ENCODE measurements around the gene LRGUK. TPM values are rescaled to one million over a fixed set of nuclear protein-coding genes. Genes with fewer than 3 reads are reported as not detected.

The LRGUK gene
- polyA plus RNA-seq, 2 donors: 0.09 to 0.14 TPM

DNA sequence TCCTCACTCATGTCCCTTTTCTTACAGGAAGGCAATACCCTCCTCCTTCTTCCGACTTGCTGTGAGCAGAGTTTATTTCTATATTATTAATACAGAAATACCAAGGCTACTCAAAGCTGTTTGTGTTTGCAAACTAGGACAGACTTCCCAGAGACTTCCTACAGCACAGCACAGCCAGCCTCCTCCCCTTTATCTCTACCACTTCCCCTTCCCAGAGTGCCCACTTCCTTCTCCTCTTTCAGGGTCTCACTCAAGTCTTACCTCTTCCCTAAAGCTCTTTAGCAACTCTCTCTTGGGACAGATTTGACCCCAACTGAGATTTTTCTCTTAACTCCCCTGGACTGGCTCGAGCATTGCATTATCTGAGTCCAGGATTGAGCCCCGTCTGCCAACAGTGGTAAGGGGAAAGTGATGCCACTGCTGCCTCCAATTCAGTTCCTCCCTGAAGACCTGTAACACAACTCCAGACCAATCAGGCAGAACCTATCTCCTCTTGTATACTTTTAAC is 5.5 kb upstream of the LRGUK start:
- H3K27me3 ChIP-seq (ENCODE audit: control insufficient read depth in 1 of 2, insufficient read depth in 2 of 2, low read length in 2 of 2): no peaks in the 10 kb centered on the region
- no peak overlapping the region for H3K27ac ChIP-seq (ENCODE audit: low read depth in 2 of 2, low read length in 1 of 2)
- no peaks in the 10 kb centered on the region for H3K36me3 ChIP-seq (ENCODE audit: control insufficient read depth in 2 of 2, insufficient read depth in 2 of 2, low read length in 1 of 2)
- no peaks in the 10 kb centered on the region for H3K4me1 ChIP-seq (ENCODE audit: control insufficient read depth in 2 of 2, insufficient read depth in 2 of 2, low read length in 1 of 2)
- no peaks in the 10 kb centered on the region for H3K9me3 ChIP-seq (ENCODE audit: control insufficient read depth in 2 of 2, insufficient read depth in 1 of 2, low read depth in 1 of 2, low read length in 1 of 2)
- no peak overlapping the region for H3K4me3 ChIP-seq (ENCODE audit: low read depth in 1 of 2, low read length in 2 of 2)
- WGBS, 2 donors: 70 to 71% methylated on average over 3 of the region's 3 CpGs

GRCh38 chr7:134122980-134123379 is 4.2 kb upstream of the LRGUK start:
- H3K9me3 ChIP-seq (ENCODE audit: control insufficient read depth in 2 of 2, insufficient read depth in 1 of 2, low read depth in 1 of 2, low read length in 1 of 2): no peaks in the 10 kb centered on the region
- no peaks in the 10 kb centered on the region for H3K27me3 ChIP-seq (ENCODE audit: control insufficient read depth in 1 of 2, insufficient read depth in 2 of 2, low read length in 2 of 2)
- 71 to 72% methylated on average over 2 of the region's 2 CpGs for WGBS, 2 donors

DNA sequence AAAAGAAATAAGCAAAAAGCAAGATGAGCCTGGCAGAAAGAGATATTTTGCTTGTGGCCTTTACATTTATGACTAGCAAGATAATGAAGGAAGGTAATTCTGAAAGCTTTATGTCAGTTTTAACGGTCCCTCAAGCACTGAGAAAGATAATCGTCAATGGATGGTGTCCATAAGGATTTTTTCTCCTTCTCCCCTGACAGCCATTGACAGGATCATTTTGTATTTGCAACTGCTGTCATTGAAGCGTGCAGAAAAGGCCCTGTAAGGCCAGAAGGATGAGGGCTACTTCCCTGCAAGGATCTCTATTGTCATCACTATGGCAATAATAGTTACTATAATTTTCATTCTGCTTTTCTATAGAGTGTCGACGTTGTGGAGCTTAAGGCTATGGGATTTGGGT is 994 bp upstream of the LRGUK start:
- H3K4me3 ChIP-seq (ENCODE audit: low read depth in 1 of 2, low read length in 2 of 2): no peak overlapping the region
- H3K27ac ChIP-seq (ENCODE audit: low read depth in 2 of 2, low read length in 1 of 2): no peak overlapping the region
- H3K27me3 ChIP-seq (ENCODE audit: control insufficient read depth in 1 of 2, insufficient read depth in 2 of 2, low read length in 2 of 2): no peaks in the 10 kb centered on the region
- H3K4me1 ChIP-seq (ENCODE audit: control insufficient read depth in 2 of 2, insufficient read depth in 2 of 2, low read length in 1 of 2): no peaks in the 10 kb centered on the region
- no peaks in the 10 kb centered on the region for H3K9me3 ChIP-seq (ENCODE audit: control insufficient read depth in 2 of 2, insufficient read depth in 1 of 2, low read depth in 1 of 2, low read length in 1 of 2)
- 77 to 84% methylated on average over 5 of the region's 5 CpGs for WGBS, 2 donors
- no peaks in the 10 kb centered on the region for H3K36me3 ChIP-seq (ENCODE audit: control insufficient read depth in 2 of 2, insufficient read depth in 2 of 2, low read length in 1 of 2)

More at GRCh38 chr7:134122980-134123379, 4.2 kb upstream of the LRGUK start:
- Histone ChIP-seq H3K4me3 (ENCODE audit: low read depth in 1 of 2, low read length in 2 of 2) (no peak overlapping the region), H3K36me3 (ENCODE audit: control insufficient read depth in 2 of 2, insufficient read depth in 2 of 2, low read length in 1 of 2) (no peaks in the 10 kb centered on the region), H3K27ac (ENCODE audit: low read depth in 2 of 2, low read length in 1 of 2) (no peak overlapping the region), H3K4me1 (ENCODE audit: control insufficient read depth in 2 of 2, insufficient read depth in 2 of 2, low read length in 1 of 2) (no peaks in the 10 kb centered on the region)

GRCh38 chr7:134126596-134126965 is 559 bp upstream of the LRGUK start:
- Histone ChIP-seq H3K27ac (ENCODE audit: low read depth in 2 of 2, low read length in 1 of 2) (no peak overlapping the region), H3K4me1 (ENCODE audit: control insufficient read depth in 2 of 2, insufficient read depth in 2 of 2, low read length in 1 of 2) (no peaks in the 10 kb centered on the region), H3K4me3 (ENCODE audit: low read depth in 1 of 2, low read length in 2 of 2) (peak overlapping the region; percentile 60 to 64), H3K27me3 (ENCODE audit: control insufficient read depth in 1 of 2, insufficient read depth in 2 of 2, low read length in 2 of 2) (no peaks in the 10 kb centered on the region), H3K36me3 (ENCODE audit: control insufficient read depth in 2 of 2, insufficient read depth in 2 of 2, low read length in 1 of 2) (no peaks in the 10 kb centered on the region), H3K9me3 (ENCODE audit: control insufficient read depth in 2 of 2, insufficient read depth in 1 of 2, low read depth in 1 of 2, low read length in 1 of 2) (no peaks in the 10 kb centered on the region)
- 23% methylated on average over 6 of the region's 6 CpGs for WGBS, 2 donors

DNA sequence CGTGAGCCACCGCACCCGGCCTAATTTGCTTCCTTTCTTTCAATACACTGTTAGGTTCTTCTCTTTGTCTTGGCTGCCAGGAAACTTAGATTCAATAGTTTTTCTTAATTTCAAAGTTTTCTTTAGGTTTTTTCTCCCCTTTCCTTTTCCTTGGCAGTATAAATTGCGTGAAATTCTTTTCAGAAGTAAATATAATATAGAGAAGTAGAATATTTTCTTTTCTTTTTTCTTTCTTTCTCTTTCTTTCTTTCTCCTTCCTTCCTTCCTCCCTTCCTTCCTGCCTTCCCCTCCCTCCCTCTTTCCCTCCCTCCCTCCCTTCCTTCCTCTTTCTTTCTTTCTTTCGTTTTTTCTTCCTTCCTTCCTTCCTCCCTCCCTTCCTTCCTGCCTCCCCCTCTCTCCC is 1.7 kb downstream of the LRGUK start:
- WGBS, 2 donors: 79 to 82% methylated on average over 5 of the region's 5 CpGs

DNA sequence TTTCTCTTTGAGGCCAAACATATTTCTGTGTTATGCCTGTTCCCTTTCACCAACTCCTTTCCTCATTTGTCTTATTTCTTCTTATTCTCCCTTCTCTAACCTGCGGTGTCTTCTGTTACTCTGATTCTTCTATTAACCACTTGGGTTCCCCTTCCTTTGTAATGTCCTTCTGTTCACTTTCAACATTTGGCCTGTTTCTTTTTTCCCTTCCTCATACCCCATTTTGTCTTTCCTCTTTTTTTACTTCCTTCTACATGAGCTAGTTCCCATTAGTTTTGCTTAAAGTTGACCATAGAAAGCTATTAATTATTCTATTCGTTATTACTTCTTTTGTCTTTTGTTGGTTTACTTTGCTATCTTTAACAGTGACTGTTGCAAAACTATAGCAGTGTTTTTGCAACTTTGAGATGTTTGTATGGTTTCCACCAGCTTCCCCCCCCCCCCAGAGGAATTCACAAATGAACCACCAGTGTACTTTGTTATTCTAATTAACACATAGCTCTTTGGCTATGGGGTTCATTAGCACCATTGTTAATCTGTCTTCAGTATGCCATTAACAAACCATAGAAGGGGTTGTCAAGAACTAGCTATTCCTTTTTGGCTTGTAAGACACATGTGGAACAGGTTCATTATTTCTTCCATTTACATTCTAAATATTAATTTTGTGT is 2.9 kb downstream of the LRGUK start:
- 43 to 50% methylated on average over 2 of the region's 2 CpGs for WGBS, 2 donors
- Histone ChIP-seq H3K27ac (ENCODE audit: low read depth in 2 of 2, low read length in 1 of 2) (no peak overlapping the region), H3K36me3 (ENCODE audit: control insufficient read depth in 2 of 2, insufficient read depth in 2 of 2, low read length in 1 of 2) (no peaks in the 10 kb centered on the region), H3K4me1 (ENCODE audit: control insufficient read depth in 2 of 2, insufficient read depth in 2 of 2, low read length in 1 of 2) (no peaks in the 10 kb centered on the region), H3K4me3 (ENCODE audit: low read depth in 1 of 2, low read length in 2 of 2) (no peak overlapping the region), H3K9me3 (ENCODE audit: control insufficient read depth in 2 of 2, insufficient read depth in 1 of 2, low read depth in 1 of 2, low read length in 1 of 2) (no peaks in the 10 kb centered on the region), H3K27me3 (ENCODE audit: control insufficient read depth in 1 of 2, insufficient read depth in 2 of 2, low read length in 2 of 2) (no peaks in the 10 kb centered on the region)

More for the DNA sequence above, 1.7 kb downstream of the LRGUK start:
- Histone ChIP-seq H3K27ac (ENCODE audit: low read depth in 2 of 2, low read length in 1 of 2) (no peak overlapping the region), H3K4me3 (ENCODE audit: low read depth in 1 of 2, low read length in 2 of 2) (no peak overlapping the region), H3K27me3 (ENCODE audit: control insufficient read depth in 1 of 2, insufficient read depth in 2 of 2, low read length in 2 of 2) (no peaks in the 10 kb centered on the region), H3K4me1 (ENCODE audit: control insufficient read depth in 2 of 2, insufficient read depth in 2 of 2, low read length in 1 of 2) (no peaks in the 10 kb centered on the region), H3K36me3 (ENCODE audit: control insufficient read depth in 2 of 2, insufficient read depth in 2 of 2, low read length in 1 of 2) (no peaks in the 10 kb centered on the region), H3K9me3 (ENCODE audit: control insufficient read depth in 2 of 2, insufficient read depth in 1 of 2, low read depth in 1 of 2, low read length in 1 of 2) (no peaks in the 10 kb centered on the region)

- H3K27me3 ChIP-seq (ENCODE audit: control insufficient read depth in 1 of 2, insufficient read depth in 2 of 2, low read length in 2 of 2): no peaks in the 10 kb centered on the region
- 88 to 95% methylated on average over 3 of the region's 3 CpGs for WGBS, 2 donors
- no peaks in the 10 kb centered on the region for H3K4me1 ChIP-seq (ENCODE audit: control insufficient read depth in 2 of 2, insufficient read depth in 2 of 2, low read length in 1 of 2)
- H3K36me3 ChIP-seq (ENCODE audit: control insufficient read depth in 2 of 2, insufficient read depth in 2 of 2, low read length in 1 of 2): no peaks in the 10 kb centered on the region
- H3K4me3 ChIP-seq (ENCODE audit: low read depth in 1 of 2, low read length in 2 of 2): no peak overlapping the region
- H3K27ac ChIP-seq (ENCODE audit: low read depth in 2 of 2, low read length in 1 of 2): no peak overlapping the region
- H3K9me3 ChIP-seq (ENCODE audit: control insufficient read depth in 2 of 2, insufficient read depth in 1 of 2, low read depth in 1 of 2, low read length in 1 of 2): no peaks in the 10 kb centered on the region
Observed at GRCh38 chr7:134134004-134134403, 6.9 kb downstream of the LRGUK start.

DNA sequence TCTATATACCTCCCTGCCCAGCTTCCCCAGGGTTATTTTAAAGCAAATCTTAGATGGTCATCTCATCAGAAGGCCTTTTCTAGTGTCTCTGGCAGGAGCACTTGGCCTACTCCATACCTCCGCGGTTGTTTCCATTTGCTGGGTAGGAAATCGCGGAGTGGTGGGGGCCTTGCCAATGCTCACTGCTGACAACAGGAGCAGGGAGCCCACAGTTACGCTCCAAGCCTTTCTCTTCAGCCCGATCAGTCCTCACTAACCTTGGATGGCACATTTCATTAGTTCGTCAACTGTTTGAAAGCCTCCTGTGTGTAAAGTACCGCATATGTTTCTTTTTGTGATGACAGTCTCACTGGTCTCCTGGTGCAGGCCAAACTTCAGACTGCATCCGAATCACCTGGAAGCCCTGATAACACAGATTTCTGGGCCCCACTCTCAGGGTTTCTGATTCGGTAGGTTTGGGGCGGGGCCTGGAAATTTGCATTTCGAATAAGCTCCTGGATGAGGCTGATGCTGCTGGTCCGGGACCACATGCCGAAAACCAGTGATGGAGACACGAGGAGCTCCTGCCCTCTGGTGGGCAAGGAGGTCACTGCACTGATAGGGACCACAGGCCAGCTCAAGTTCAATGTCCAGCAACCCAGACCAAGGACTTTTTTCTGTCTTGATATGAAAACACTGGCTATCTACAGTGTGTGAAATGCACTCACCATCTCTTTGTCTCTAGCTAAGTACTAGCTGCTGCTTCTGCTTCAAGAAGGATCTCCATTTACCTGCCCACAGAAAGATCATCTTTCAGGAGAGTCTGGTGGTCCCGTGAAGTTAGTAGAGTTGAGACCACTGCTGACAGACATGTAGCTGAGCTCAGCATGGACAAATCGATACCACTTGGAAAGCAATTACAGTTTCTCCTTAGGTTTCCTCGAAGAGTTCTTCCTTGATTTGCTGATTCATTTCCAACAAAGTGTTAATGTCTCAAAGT is 14.0 kb downstream of the LRGUK start:
- Histone ChIP-seq H3K4me3 (ENCODE audit: low read depth in 1 of 2, low read length in 2 of 2) (no peak overlapping the region), H3K4me1 (ENCODE audit: control insufficient read depth in 2 of 2, insufficient read depth in 2 of 2, low read length in 1 of 2) (no peaks in the 10 kb centered on the region), H3K27me3 (ENCODE audit: control insufficient read depth in 1 of 2, insufficient read depth in 2 of 2, low read length in 2 of 2) (no peaks in the 10 kb centered on the region), H3K27ac (ENCODE audit: low read depth in 2 of 2, low read length in 1 of 2) (no peak overlapping the region), H3K9me3 (ENCODE audit: control insufficient read depth in 2 of 2, insufficient read depth in 1 of 2, low read depth in 1 of 2, low read length in 1 of 2) (no peaks in the 10 kb centered on the region), H3K36me3 (ENCODE audit: control insufficient read depth in 2 of 2, insufficient read depth in 2 of 2, low read length in 1 of 2) (no peaks in the 10 kb centered on the region)
- WGBS, 2 donors: 53 to 57% methylated on average over 18 of the region's 18 CpGs

- no peak overlapping the region for H3K4me3 ChIP-seq (ENCODE audit: low read depth in 1 of 2, low read length in 2 of 2)
- H3K4me1 ChIP-seq (ENCODE audit: control insufficient read depth in 2 of 2, insufficient read depth in 2 of 2, low read length in 1 of 2): no peaks in the 10 kb centered on the region
- no peaks in the 10 kb centered on the region for H3K9me3 ChIP-seq (ENCODE audit: control insufficient read depth in 2 of 2, insufficient read depth in 1 of 2, low read depth in 1 of 2, low read length in 1 of 2)
- no peaks in the 10 kb centered on the region for H3K27me3 ChIP-seq (ENCODE audit: control insufficient read depth in 1 of 2, insufficient read depth in 2 of 2, low read length in 2 of 2)
- no peaks in the 10 kb centered on the region for H3K36me3 ChIP-seq (ENCODE audit: control insufficient read depth in 2 of 2, insufficient read depth in 2 of 2, low read length in 1 of 2)
- WGBS, 2 donors: 79 to 82% methylated on average over 5 of the region's 5 CpGs
- no peak overlapping the region for H3K27ac ChIP-seq (ENCODE audit: low read depth in 2 of 2, low read length in 1 of 2)
Observed at GRCh38 chr7:134141868-134142264, 14.7 kb downstream of the LRGUK start.

All from esophagus (tissue), 2 donors.